Choroid plexus epithelial cell (primary cell): ENCODE results near the gene GRIN3B.

Source experiments
- DNase-seq: peaks from one replicate; pipeline ENCODE4 v3.0.0-alpha.2; 2010; ENCODE audit warnings: low read depth
- H3K4me3 ChIP-seq: 2 replicates; pipeline ENCODE4 v1.5.1; 2011; ENCODE audit warnings: low read depth, mild to moderate bottlenecking, control low read depth, low read length, moderate library complexity
- TF ChIP-seq, protein P1 (sequence below): conservative IDR thresholded peaks from 2 replicates; pipeline ENCODE4 v1.5.1; 2011; ENCODE audit warnings: low read depth, mild to moderate bottlenecking, control low read depth, inconsistent platforms, low read length, moderate library complexity

GRIN3B gene

DNA sequence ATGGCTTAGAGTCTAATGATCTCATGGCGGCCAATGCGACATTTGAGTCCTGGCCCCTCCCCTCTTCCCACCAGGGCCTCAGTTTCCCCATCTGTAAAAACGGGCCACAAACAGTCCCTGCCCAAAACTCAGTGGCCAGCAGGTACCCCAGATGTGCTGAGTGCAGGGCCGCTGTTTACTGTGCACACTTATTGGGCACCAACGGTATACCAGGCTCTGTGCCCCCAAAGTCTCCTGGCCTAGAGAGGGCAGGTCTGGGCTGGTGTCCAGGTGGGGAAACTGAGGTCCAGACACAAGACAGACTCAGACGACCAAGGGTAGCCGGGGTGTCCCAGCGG lies 39.6 kb upstream of the GRIN3B start:
- no peak for DNase-seq
- H3K4me3 ChIP-seq, result no peak overlapping the region
- TF ChIP-seq, protein P1, sequence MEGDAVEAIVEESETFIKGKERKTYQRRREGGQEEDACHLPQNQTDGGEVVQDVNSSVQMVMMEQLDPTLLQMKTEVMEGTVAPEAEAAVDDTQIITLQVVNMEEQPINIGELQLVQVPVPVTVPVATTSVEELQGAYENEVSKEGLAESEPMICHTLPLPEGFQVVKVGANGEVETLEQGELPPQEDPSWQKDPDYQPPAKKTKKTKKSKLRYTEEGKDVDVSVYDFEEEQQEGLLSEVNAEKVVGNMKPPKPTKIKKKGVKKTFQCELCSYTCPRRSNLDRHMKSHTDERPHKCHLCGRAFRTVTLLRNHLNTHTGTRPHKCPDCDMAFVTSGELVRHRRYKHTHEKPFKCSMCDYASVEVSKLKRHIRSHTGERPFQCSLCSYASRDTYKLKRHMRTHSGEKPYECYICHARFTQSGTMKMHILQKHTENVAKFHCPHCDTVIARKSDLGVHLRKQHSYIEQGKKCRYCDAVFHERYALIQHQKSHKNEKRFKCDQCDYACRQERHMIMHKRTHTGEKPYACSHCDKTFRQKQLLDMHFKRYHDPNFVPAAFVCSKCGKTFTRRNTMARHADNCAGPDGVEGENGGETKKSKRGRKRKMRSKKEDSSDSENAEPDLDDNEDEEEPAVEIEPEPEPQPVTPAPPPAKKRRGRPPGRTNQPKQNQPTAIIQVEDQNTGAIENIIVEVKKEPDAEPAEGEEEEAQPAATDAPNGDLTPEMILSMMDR, result no peak

DNA sequence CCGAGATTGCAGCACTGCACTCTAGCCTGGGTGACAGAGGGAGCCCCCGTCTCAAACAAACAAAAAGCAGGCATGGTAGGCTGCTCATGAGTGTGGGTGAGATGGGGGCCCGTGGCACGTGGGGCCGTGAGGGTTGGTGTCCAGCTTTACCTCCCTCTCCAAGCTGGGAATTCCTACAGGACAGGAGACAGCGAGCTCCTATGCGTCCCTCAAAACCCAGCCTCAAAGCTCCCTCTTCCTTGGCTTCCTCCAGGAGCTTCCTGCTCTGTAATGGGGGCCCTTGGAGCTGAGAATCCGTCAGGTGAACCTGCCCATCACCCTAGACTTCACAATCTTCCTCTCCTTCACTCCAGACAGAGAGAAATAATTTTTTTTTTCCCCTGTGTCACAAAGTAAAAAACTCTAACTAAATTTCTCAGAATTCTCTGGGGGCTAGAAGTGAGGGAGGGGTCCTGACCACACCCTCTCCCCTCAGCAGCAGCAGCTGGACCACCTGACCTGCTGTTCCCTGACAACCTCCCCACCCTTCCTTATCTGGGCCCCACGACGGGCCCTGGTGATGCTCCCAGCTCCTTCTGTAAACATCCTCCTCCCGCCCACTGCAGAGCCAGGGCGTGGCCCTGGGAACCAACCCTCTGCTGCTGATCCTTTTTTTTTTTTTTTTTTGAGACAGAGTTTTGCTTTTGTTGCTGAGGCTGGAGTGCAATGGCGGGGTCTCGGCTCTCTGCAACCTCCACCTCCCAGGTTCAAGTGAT lies 38.2 kb upstream of the GRIN3B start:
- DNase-seq, result peak; percentile 61
- no peak overlapping the region for H3K4me3 ChIP-seq

GRCh38 chr19:962683-963400 lies 37.4 kb upstream of the GRIN3B start:
- TF ChIP-seq, protein P1, result no peak
- DNase-seq, result no peak
- H3K4me3 ChIP-seq, result no peak overlapping the region

More for the DNA sequence above, 38.2 kb upstream of the GRIN3B start:
- TF ChIP-seq, protein P1, result no peak

GRCh38 chr19:963486-963951 lies 36.7 kb upstream of the GRIN3B start:
- TF ChIP-seq, protein P1, result no peak
- DNase-seq, result no peak

GRCh38 chr19:964116-964520 lies 36.1 kb upstream of the GRIN3B start:
- no peak for DNase-seq
- no peak overlapping the region for H3K4me3 ChIP-seq
- TF ChIP-seq, protein P1, result no peak

More at GRCh38 chr19:963486-963951, 36.7 kb upstream of the GRIN3B start:
- H3K4me3 ChIP-seq, result no peak overlapping the region

- H3K4me3 ChIP-seq, result no peak overlapping the region
- DNase-seq, result peak; percentile 45
- TF ChIP-seq, protein P1, result no peak
Measured at GRCh38 chr19:964761-965694, 35.2 kb upstream of the GRIN3B start.
